GM18520 (cell line): ENCODE measurements around the gene HDAC11.

Experiments
- ATAC-seq: cut with Tn5 transposase; IDR thresholded peaks from one replicate; pipeline ENCODE4 v1.9.1; 2021; ENCODE audit not compliant: unreplicated experiment

Gene HDAC11

GRCh38 chr3:13539671-13540070, 59.6 kb downstream of the HDAC11 start:
- no peak for ATAC-seq

DNA sequence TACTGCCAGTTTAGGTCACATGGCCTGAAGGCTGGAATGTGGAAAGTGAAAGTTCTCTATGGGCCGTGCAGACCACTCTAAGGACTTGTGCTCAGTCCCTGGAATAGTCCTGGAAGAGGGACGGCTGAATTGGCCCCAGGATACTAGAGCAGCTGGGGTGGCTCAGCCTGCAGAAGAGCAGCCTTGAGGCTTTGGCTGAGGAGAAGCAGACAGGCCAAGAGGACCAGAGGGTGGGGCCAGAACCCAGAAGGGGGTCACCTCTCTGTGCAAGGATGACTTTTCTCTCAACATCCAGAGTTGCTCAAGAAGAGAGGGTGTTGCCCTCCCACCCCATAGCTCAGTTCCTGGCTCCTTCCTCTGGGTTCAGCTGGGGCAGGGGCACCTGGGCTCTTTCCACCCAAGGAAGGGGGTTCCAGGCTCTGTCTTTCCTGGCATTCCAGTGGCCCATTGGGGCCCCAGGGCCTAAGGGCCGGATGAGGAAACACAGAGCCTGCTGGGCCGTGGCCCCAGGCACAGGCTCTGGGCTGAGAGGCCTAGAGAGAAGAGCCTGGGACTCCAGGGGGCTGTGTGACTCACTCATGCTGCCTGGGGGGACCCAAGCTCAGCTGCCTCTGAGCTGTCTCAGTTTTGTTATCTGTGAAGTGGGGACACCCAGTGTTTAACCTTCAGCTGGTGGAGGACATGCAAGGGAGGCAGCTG, 60.3 kb downstream of the HDAC11 start:
- ATAC-seq, result no peak

DNA sequence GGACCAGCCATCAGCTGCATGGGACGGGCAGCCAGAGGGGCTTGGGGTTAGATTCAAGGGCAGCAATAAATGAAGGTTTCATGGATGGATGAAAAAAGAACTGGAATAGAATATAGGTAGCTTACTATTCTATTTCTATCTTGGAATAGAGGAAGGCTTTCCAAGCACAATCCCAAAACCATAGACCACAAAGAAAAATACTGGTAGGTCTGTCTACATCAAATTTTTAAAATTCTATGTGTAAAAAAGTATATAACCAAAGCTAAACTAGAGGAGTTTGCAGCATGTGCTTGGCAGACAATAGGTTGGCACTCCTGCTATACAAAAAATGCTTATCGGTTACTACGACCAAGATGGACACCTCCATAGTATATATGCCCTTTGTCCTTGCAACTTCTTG, 61.6 kb downstream of the HDAC11 start:
- no peak for ATAC-seq

GRCh38 chr3:13542142-13542541, 62.0 kb downstream of the HDAC11 start:
- ATAC-seq, result no peak

DNA sequence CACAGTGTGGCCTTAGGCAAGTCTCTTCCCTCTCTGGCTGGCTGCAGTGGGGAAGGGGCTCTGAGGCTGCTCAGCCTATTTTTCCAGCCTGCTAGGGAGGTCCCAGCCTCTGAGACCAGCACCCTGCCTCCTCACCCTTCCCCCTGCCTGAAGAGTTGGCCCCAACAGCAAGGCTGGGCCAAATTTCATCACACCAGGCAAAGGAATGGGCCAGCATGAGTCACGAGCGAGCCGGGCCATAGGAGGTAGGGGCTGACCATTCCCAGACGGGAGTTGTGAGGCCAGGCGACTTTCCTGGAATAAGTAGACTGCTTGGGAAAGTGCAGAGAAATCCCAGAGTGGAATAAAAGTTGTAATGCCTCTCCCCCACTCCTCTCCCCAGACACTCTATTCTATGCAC, 63.1 kb downstream of the HDAC11 start:
- ATAC-seq, result no peak

DNA sequence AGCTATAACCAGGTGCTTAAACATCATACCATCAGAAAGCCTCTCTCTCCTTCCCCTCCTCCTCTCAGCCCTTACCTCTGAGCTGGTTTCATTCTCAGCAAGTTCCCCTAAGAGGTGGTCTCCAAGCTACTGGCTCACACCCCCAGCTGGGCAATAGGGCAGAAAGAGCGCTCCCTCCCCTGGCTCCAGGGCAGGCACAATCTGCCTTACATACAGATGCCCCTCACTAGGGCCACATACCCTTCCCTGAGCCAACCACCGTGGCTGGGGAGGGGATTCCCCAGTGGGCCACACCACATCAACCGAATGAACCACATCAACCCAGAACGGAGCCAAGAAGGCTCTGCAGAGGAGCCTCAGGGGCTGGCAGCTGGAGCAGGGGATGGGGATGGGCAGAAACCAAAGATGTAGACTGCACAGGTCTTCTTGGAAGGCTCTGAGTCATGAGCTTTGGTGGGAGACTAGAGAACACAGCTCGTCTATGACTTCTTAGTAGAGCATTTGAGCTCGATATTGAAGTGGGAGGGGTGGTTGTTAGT, 64.3 kb downstream of the HDAC11 start:
- ATAC-seq, result no peak

GRCh38 chr3:13544951-13545651, 65.0 kb downstream of the HDAC11 start:
- no peak for ATAC-seq

DNA sequence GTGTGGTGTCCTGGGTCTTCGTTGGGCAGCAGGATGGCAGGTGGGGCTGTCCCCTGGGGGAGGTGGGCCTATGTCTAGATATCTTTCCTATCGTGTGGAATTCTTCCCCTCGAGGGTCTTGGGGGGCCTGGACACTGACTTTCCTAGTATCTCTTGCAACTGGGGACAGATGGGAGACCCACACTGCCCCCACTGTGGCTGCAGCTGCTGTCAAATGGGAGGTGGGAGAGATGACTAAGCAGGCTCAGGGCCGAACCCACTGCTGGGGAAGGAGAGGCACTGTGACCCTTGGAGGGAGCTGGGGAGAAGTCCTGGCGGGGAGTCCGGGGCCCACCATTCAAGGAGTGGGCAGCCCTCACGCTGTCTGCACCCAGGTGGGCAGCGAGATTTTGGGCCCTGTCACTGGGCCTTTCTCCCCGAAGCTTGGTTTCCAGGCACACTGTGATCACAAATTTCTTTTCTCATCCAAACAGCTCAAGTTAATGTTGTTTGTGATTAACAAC, 65.9 kb downstream of the HDAC11 start:
- ATAC-seq, result no peak

DNA sequence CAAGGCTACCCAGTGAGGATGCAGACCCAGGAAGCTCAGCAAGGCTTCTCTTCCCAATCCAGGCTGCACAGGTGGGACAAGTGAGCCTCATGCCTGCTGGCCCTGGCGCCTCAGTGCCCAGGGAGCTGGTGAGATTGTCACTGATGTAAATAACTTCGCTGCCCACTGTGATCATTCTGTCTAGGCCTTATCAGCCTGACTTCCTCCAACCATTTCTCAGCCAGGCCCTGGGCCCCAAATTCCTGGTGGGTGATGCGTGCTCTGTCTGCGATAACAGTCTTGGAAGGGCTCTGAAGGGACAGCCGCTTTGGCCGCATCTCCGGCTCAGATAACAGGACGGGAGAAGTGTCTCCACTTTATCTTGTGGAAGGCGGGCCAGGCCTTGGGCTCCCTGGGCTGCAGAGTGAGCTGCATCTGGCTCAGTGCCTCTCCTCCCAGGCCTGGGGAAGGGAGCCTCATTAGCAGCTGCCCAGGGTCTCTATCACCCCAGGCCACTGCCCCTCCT, 66.6 kb downstream of the HDAC11 start:
- ATAC-seq, result no peak

DNA sequence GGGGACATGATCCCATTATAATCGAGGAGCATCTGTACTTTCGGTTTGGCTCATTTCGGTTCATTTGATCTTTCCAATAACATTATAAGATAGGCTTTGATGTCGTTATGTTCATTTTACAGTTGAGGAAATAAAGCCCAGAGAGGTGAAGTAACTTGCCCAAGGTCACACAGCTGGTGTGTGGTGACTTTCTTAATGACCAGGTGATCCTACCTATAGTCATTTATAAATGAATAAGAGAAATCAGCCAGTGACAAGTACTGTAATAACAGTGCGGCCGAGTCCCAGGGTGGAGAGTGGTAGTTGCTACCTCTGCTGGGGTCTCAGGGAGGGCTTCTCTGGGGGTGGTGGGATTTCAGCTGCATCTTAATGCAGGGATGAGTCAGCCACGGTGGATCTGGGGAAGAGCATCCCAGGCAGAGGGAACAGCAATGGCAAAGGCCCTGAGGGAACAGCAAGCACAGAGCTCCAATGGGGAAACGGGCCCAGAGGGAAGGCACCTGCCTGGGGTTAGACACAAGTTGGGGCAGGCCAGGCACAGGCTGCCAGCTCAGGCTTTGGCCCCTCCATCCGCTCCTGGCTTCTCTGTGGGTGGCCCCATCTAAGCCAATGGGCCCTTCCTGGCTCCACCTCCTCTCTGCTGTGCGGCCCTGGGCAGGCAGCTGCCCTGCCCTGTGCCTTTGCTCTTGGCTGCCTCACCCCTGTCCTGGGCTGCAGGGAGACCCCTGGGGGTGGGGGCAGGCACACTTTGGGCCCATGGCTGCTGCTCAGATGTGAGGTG, 67.7 kb downstream of the HDAC11 start:
- ATAC-seq, result no peak

GRCh38 chr3:13548696-13549622, 68.9 kb downstream of the HDAC11 start, which contains the start of gene FBLN2:
TSS of gene FBLN2 (plus strand) at chr3:13549125. CDS start at chr3:13570356, 21,231 bp downstream.
- no peak for ATAC-seq

- no peak for ATAC-seq
Measured at GRCh38 chr3:13549623-13550422, 69.7 kb downstream of the HDAC11 start.

- ATAC-seq, result no peak
Measured at GRCh38 chr3:13550423-13550690, 70.3 kb downstream of the HDAC11 start.

DNA sequence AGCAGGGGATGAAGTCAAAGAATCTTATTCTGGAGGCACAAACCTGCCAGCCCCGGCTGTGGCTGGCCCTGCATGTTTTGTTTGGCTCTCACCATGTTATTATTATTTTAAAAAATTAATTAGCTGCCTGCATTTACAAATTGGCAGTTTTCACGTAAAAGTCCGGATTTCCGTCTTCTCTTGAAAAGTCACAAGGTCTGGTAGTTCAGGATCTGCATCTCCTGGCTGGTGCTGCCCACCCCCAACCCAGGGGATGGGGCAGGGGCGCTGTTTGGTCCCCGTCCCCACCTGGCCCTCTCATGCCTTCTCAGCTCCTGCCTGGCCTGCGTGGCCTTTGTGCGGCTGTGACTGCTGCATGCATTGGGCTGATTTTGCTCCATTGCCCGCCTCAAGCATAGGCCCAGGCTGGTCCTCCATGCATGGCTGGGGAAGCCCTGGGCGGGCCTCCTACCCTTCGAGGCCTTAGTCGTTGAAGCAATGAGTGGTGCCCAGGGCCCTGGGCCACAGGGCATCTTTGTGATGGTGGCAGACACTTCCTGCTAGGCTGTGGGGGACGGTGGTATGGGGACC, 70.8 kb downstream of the HDAC11 start:
- ATAC-seq, result no peak

- no peak for ATAC-seq
Measured at GRCh38 chr3:13552857-13553652, 72.9 kb downstream of the HDAC11 start.

DNA sequence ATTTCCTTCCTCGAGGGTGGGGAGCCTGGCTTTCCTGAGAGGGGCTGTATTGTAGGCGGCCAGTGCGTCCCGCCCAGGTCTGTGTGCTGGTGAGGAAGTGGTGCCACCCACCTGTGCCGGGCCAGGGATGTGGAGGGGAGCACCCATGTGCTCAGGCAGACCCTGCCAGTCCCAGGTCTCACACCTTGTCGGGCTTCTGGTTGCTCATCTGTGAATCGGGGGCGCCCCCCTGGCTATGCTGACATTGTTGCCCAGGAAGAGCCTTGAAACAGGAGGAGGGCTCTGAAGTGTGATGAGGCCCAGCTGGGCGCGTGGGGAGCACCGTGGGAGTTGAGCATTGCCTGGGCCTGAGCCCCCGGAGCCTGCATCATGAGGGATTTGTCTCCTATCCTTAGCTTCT, 73.6 kb downstream of the HDAC11 start:
- no peak for ATAC-seq

- no peak for ATAC-seq
Measured at GRCh38 chr3:13555753-13556152, 75.6 kb downstream of the HDAC11 start.
